ENCODE measurements around the gene RDX. TPM values are rescaled to one million over a fixed set of nuclear protein-coding genes. Genes with fewer than 3 reads are reported as not detected.

Gene RDX
- total and polyA plus RNA-seq, 8 donors = 109 to 152 (median 133) TPM

DNA sequence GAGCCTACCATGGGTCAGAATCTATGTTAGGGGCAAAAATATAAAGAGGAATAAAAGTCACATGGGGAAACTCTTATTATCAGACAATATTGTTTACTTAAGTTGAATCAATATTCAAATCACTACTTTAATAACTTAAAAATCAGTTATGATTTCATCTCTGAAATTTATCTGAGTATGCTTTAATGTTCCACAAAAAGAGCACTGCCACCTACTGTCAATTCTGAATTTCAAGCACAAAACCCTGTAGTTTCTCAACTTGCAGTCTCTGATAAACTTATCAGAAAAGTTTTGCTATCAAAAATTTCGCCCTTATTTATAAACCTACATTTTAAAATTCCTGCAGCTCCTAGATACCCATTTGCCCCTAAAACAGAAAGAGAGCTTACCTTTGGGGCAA is 47.3 kb downstream of the RDX start:
- ATAC-seq (no peak), DNase-seq (peak in 1 of 4 donors; percentile 15)
- intact Hi-C loops (cut with DNase I) = no loop called here
- TF ChIP-seq, protein P1, sequence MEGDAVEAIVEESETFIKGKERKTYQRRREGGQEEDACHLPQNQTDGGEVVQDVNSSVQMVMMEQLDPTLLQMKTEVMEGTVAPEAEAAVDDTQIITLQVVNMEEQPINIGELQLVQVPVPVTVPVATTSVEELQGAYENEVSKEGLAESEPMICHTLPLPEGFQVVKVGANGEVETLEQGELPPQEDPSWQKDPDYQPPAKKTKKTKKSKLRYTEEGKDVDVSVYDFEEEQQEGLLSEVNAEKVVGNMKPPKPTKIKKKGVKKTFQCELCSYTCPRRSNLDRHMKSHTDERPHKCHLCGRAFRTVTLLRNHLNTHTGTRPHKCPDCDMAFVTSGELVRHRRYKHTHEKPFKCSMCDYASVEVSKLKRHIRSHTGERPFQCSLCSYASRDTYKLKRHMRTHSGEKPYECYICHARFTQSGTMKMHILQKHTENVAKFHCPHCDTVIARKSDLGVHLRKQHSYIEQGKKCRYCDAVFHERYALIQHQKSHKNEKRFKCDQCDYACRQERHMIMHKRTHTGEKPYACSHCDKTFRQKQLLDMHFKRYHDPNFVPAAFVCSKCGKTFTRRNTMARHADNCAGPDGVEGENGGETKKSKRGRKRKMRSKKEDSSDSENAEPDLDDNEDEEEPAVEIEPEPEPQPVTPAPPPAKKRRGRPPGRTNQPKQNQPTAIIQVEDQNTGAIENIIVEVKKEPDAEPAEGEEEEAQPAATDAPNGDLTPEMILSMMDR (IDR thresholded peaks at IDR 0.05) = no peak
- Histone ChIP-seq H3K27me3 (no peaks in the 10 kb centered on the region), H3K36me3 (peaks cover 3 to 62% of the 10 kb centered on the region in 2 donors), H3K4me1 (no peaks in the 10 kb centered on the region), H3K9me3 (no peaks in the 10 kb centered on the region), H3K4me3 (no peak overlapping the region), H3K27ac (no peak overlapping the region)

GRCh38 chr11:110243791-110244190 is 52.6 kb downstream of the RDX start:
- no peak for DNase-seq
- intact Hi-C loops (cut with DNase I) = no loop called here
- H3K27ac ChIP-seq = no peak overlapping the region
- no peaks in the 10 kb centered on the region for H3K27me3 ChIP-seq
- no peaks in the 10 kb centered on the region for H3K9me3 ChIP-seq
- TF ChIP-seq, protein P1 (IDR thresholded peaks at IDR 0.05) = no peak
- no peaks in the 10 kb centered on the region for H3K4me1 ChIP-seq
- peaks cover 3 to 47% of the 10 kb centered on the region in 2 donors for H3K36me3 ChIP-seq
- H3K4me3 ChIP-seq = no peak overlapping the region
- ATAC-seq = no peak

- DNase-seq (no peak), ATAC-seq (no peak)
- TF ChIP-seq, protein P1 (IDR thresholded peaks at IDR 0.05) = no peak
- no peaks in the 10 kb centered on the region for H3K27me3 ChIP-seq
- intact Hi-C loops (cut with DNase I) = no loop called here
- H3K9me3 ChIP-seq = no peaks in the 10 kb centered on the region
- H3K4me3 ChIP-seq = no peak overlapping the region
- no peak overlapping the region for H3K27ac ChIP-seq
- no peaks in the 10 kb centered on the region for H3K4me1 ChIP-seq
- peaks cover 3 to 52% of the 10 kb centered on the region in 2 donors for H3K36me3 ChIP-seq
Measured at GRCh38 chr11:110242746-110243145, 53.7 kb downstream of the RDX start.

DNA sequence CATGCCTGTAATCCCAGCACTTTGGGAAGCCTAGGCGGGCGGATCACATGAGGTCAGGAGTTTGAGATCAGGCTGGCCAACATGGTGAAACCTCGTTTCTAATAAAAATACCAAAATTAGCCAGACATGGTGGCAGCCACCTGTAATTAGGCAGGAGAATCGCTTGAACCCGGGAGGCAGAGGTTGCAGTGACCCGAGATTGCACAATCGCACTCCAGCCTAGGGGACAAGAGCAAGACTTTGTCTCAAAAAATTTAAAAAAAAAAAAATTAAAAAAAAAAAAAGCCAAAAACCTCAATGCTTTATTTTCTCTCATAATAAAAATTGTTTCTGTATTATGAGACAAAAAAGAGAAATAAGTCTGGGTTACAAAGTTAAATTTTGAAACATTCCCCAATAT is 54.2 kb downstream of the RDX start:
- no peaks in the 10 kb centered on the region for H3K27me3 ChIP-seq
- no peaks in the 10 kb centered on the region for H3K9me3 ChIP-seq
- intact Hi-C loops (cut with DNase I) = no loop called here
- H3K4me3 ChIP-seq = no peak overlapping the region
- peaks cover 3 to 52% of the 10 kb centered on the region in 2 donors for H3K36me3 ChIP-seq
- no peak overlapping the region for H3K27ac ChIP-seq
- no peaks in the 10 kb centered on the region for H3K4me1 ChIP-seq
- no peak for ATAC-seq
- TF ChIP-seq, protein P1 (IDR thresholded peaks at IDR 0.05) = no peak
- no peak for DNase-seq

- TF ChIP-seq, protein P1 (IDR thresholded peaks at IDR 0.05) = no peak
- ATAC-seq = no peak
- intact Hi-C loops (cut with DNase I) = no loop called here
Measured at GRCh38 chr11:110235966-110236365, 60.4 kb downstream of the RDX start.

More at GRCh38 chr11:110235966-110236365, 60.4 kb downstream of the RDX start:
- Histone ChIP-seq H3K27ac (no peak overlapping the region), H3K9me3 (no peaks in the 10 kb centered on the region), H3K4me3 (no peak overlapping the region), H3K36me3 (peaks cover 0 to 84% of the 10 kb centered on the region in 2 donors), H3K4me1 (peaks cover 0 to 7% of the 10 kb centered on the region in 2 donors), H3K27me3 (no peaks in the 10 kb centered on the region)
- no peak for DNase-seq

All from left lung (tissue), 10 donors.